ENCODE measurements around the gene PCNX3. TPM values are rescaled to one million over a fixed set of nuclear protein-coding genes. Genes with fewer than 3 reads are reported as not detected.

The PCNX3 gene
- total and polyA plus RNA-seq, 12 donors, result 9.0 to 45.0 (median 33.4) TPM

- H3K27ac ChIP-seq, result peak overlapping the region in 2 of 5 donors; percentile 1 to 95
- intact Hi-C loops (cut with DNase I), result no loop called here
Measured at GRCh38 chr11:65654375-65655349, 39.1 kb downstream of the PCNX3 start.

DNA sequence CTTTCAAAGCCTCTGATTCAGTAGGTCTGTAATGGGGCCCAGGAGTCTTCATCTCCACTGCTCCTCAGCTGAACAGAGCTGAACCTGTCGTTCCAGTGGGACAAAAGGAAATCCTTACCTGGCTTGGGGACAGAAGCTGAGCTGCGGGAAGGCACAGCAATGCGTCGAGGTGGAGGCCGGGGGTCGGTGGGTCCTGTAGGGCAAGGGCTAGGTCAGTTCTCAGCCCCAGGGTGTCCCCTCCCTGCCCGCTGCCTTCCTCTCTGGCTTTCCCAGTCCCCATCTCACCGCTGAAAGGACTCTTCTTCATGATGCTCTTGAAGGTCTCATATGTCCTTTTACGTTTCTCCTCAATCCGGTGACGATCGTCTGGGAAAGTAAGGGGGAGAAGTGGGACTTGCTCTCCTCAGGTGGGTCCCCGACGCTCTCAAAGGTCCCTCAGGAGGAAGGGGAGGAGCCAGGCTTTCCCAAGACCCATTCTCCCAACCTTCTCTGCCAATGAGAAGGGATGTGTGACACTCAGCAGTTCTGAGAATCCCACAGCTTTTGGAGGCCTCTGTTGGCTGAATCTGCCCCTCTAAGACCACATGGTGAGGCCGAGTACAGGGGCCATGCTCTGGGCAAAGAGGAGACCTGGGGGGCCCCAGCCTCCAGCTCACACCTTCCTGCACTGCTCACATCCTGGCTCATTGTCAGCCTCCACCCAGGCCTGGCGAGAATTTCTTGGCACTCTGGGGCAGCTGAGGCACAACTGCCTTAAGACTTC is 40.2 kb downstream of the PCNX3 start:
- TF ChIP-seq POLR2A (IDR thresholded peaks at IDR 0.05), result no peak
- TF ChIP-seq, protein P1, sequence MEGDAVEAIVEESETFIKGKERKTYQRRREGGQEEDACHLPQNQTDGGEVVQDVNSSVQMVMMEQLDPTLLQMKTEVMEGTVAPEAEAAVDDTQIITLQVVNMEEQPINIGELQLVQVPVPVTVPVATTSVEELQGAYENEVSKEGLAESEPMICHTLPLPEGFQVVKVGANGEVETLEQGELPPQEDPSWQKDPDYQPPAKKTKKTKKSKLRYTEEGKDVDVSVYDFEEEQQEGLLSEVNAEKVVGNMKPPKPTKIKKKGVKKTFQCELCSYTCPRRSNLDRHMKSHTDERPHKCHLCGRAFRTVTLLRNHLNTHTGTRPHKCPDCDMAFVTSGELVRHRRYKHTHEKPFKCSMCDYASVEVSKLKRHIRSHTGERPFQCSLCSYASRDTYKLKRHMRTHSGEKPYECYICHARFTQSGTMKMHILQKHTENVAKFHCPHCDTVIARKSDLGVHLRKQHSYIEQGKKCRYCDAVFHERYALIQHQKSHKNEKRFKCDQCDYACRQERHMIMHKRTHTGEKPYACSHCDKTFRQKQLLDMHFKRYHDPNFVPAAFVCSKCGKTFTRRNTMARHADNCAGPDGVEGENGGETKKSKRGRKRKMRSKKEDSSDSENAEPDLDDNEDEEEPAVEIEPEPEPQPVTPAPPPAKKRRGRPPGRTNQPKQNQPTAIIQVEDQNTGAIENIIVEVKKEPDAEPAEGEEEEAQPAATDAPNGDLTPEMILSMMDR (IDR thresholded peaks at IDR 0.05), result no peak
- intact Hi-C loops (cut with DNase I), result no loop called here
- H3K27me3 ChIP-seq, result no peaks in the 10 kb centered on the region
- no peak overlapping the region for H3K27ac ChIP-seq
- H3K36me3 ChIP-seq (replicated peaks in 1 of 2), result peaks cover 0 to 69% of the 10 kb centered on the region in 2 donors
- no peak overlapping the region for H3K4me3 ChIP-seq
- H3K9me3 ChIP-seq (replicated peaks in 1 of 3), result no peaks in the 10 kb centered on the region
- WGBS, 4 donors, result 83 to 88% (median 85%) methylated on average over 15 to 16 of the region's 16 CpGs
- peak in 6 of 7 donors; percentile 12 to 52 (median 20) for DNase-seq
- peaks cover 13 to 30% of the 10 kb centered on the region in 2 donors for H3K4me1 ChIP-seq (replicated peaks in 1 of 2)

More at GRCh38 chr11:65654375-65655349, 39.1 kb downstream of the PCNX3 start:
- Histone ChIP-seq H3K36me3 (replicated peaks in 1 of 2) (peaks cover 0 to 69% of the 10 kb centered on the region in 2 donors), H3K4me1 (replicated peaks in 1 of 2) (peaks cover 13 to 30% of the 10 kb centered on the region in 2 donors), H3K9me3 (replicated peaks in 1 of 3) (no peaks in the 10 kb centered on the region), H3K27me3 (no peaks in the 10 kb centered on the region), H3K4me3 (no peak overlapping the region)
- peak in 5 of 7 donors; percentile 10 to 34 (median 22) for DNase-seq
- 85 to 92% (median 88%) methylated on average over 6 to 14 of the region's 14 CpGs for WGBS, 4 donors
- TF ChIP-seq POLR2A (IDR thresholded peaks at IDR 0.05), result no peak
- TF ChIP-seq, protein P1 (IDR thresholded peaks at IDR 0.05), result no peak

DNA sequence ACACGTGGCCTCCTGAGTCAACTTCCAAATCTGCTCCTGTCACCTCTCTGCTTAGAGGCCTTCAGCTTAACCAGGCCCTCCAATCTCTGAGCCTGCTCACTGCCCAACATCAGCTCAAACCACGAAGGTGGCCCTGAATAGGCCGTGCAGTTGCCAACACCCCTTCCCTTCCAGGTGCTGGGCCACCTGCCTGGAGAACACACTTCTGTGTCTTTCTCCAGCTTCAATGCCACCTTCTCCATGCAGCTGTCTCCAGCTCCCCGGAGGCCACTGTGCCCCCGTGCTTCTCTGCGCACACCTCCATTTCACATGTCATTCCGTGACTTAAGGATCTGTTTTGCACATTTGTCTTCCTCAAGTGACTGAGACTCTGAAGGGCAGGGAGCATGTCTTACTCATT is 41.9 kb downstream of the PCNX3 start:
- WGBS, 4 donors, result 83 to 91% (median 89%) methylated on average over 7 of the region's 7 CpGs
- Histone ChIP-seq H3K4me3 (no peak overlapping the region), H3K9me3 (replicated peaks in 1 of 3) (no peaks in the 10 kb centered on the region), H3K27ac (no peak overlapping the region), H3K36me3 (replicated peaks in 1 of 2) (peaks cover 0 to 74% of the 10 kb centered on the region in 2 donors), H3K4me1 (replicated peaks in 1 of 2) (peaks cover 15 to 26% of the 10 kb centered on the region in 2 donors), H3K27me3 (no peaks in the 10 kb centered on the region)
- no peak for DNase-seq
- intact Hi-C loops (cut with DNase I), result no loop called here
- TF ChIP-seq, protein P1 (IDR thresholded peaks at IDR 0.05), result no peak
- TF ChIP-seq POLR2A (IDR thresholded peaks at IDR 0.05), result no peak
